Lung (tissue), 12 donors: ENCODE data around the gene CCDC14. TPM values are rescaled to one million over a fixed set of nuclear protein-coding genes. Genes with fewer than 3 reads are reported as not detected.
"Not testable (repeated sequence)": the region's sequence is repeated elsewhere in the genome, so short reads cannot be mapped to it uniquely, and the experiment has no call there.

Source experiments
- ATAC-seq: fragments of 200-7000 bp; cut with Tn5 transposase; one replicate; pipeline ENCODE4 v1.9.1; 2020; ENCODE audit warnings: moderate number of reproducible peaks; ENCODE audit not compliant: insufficient read depth, low FRiP score
- DNase-seq, 3 donors: peaks; one replicate each; pipeline ENCODE4 v3.0.0-alpha.2; 2013 to 2017
- H3K27ac ChIP-seq, 2 donors: one replicate each; pipeline ENCODE4 v1.5.1; 2013; ENCODE audit warnings: mild to moderate bottlenecking in 2 of 2, moderate library complexity in 2 of 2, control low read depth in 1 of 2, inconsistent platforms in 1 of 2, low read depth in 1 of 2, low read length in 1 of 2
- H3K27me3 ChIP-seq, 3 donors: one replicate each; pipeline ENCODE4 v1.5.1; 2013; ENCODE audit warnings: low read length in 2 of 3; ENCODE audit not compliant: control insufficient read depth in 3 of 3, insufficient read depth in 3 of 3
- H3K36me3 ChIP-seq, 4 donors: one replicate each; pipeline ENCODE4 v1.5.1; 2013; ENCODE audit warnings: low read length in 4 of 4, mild to moderate bottlenecking in 1 of 4, moderate library complexity in 1 of 4; ENCODE audit not compliant: control insufficient read depth in 4 of 4, insufficient read depth in 4 of 4
- H3K4me1 ChIP-seq, 5 donors: one replicate each; pipeline ENCODE4 v1.5.1; 2013; ENCODE audit warnings: low read length in 5 of 5, mild to moderate bottlenecking in 2 of 5, moderate library complexity in 1 of 5; ENCODE audit not compliant: control insufficient read depth in 5 of 5, insufficient read depth in 5 of 5
- H3K4me3 ChIP-seq: one replicate; pipeline ENCODE4 v1.5.1; 2013; ENCODE audit warnings: mild to moderate bottlenecking, control low read depth, moderate library complexity
- H3K9ac ChIP-seq, 2 donors: one replicate each; pipeline ENCODE4 v1.5.1; 2013; ENCODE audit warnings: low read length in 2 of 2, control low read depth in 1 of 2; ENCODE audit not compliant: insufficient read depth in 1 of 2
- H3K9me3 ChIP-seq, 4 donors: one replicate each; pipeline ENCODE4 v1.5.1; 2013; ENCODE audit warnings: low read length in 3 of 4, mild to moderate bottlenecking in 1 of 4, moderate library complexity in 1 of 4; ENCODE audit not compliant: control insufficient read depth in 4 of 4, insufficient read depth in 3 of 4
- WGBS, 2 donors: extraction: QIAGEN DNeasy Blood & Tissue Kit; methylation state at CpG; one replicate each; pipeline ENCODE4 v1.1.7; 2013; 5-methylcytosine and 5-hydroxymethylcytosine counted together
- polyA plus RNA-seq, 2 donors: library from polyadenylated mRNA; stranded (reverse); fragments of 200-250 nt; gene quantifications; one replicate each; pipeline ENCODE4 v1.2.1, GENCODE V29; 2013
- total RNA-seq, 2 donors: library from RNA; depleted of rRNA in 1 of 2; stranded (reverse); fragments of >200 nt in 1 of 2; gene quantifications; one replicate each; pipeline ENCODE4 v1.2.1, GENCODE V29; 2014 to 2021
- TF ChIP-seq, protein P1 (sequence below): IDR thresholded peaks from 2 replicates; pipeline ENCODE4 v1.5.1; 2012; ENCODE audit warnings: mild to moderate bottlenecking; ENCODE audit errors: control extremely low read depth, extremely low read depth
- donor health status: control.
- donor health status: control.
- donor health status: Bipolar disorder and iron deficiency.
- donor health status: healthy.
- donor health status: DM: yes; HTN: yes; CAD: no.

Gene CCDC14
- total and polyA plus RNA-seq, 4 donors, result 12.5 to 121 (median 36.6) TPM

DNA sequence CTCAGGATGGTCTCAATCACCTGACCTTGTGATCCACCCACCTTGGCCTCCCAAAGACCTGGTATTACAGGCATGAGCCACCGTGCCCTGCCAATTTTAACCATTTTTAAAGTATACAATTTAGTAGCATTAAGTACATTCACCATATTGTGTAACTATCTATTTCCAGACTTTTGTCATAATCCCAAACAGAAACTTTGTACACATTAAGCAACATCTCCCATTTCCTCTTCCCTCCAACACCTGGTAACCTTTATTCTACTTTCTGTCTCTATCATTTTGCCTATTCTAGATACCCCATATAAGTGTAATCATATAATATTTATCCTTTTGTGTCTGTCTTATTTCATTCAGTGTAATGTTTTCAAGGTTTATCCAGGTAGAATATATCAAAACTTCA, 68.0 kb downstream of the CCDC14 start:
- no peaks in the 10 kb centered on the region for H3K36me3 ChIP-seq
- no peak overlapping the region for H3K27ac ChIP-seq
- DNase-seq (no peak), ATAC-seq (no peak)
- TF ChIP-seq, protein P1, sequence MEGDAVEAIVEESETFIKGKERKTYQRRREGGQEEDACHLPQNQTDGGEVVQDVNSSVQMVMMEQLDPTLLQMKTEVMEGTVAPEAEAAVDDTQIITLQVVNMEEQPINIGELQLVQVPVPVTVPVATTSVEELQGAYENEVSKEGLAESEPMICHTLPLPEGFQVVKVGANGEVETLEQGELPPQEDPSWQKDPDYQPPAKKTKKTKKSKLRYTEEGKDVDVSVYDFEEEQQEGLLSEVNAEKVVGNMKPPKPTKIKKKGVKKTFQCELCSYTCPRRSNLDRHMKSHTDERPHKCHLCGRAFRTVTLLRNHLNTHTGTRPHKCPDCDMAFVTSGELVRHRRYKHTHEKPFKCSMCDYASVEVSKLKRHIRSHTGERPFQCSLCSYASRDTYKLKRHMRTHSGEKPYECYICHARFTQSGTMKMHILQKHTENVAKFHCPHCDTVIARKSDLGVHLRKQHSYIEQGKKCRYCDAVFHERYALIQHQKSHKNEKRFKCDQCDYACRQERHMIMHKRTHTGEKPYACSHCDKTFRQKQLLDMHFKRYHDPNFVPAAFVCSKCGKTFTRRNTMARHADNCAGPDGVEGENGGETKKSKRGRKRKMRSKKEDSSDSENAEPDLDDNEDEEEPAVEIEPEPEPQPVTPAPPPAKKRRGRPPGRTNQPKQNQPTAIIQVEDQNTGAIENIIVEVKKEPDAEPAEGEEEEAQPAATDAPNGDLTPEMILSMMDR, result no peak
- 88 to 94% methylated on average over 1 of the region's 1 CpG for WGBS, 2 donors
- H3K9me3 ChIP-seq, result peaks cover 0 to 13% (median 0%) of the 10 kb centered on the region in 4 donors
- no peaks in the 10 kb centered on the region for H3K27me3 ChIP-seq
- H3K9ac ChIP-seq, result no peak overlapping the region
- H3K4me1 ChIP-seq, result no peaks in the 10 kb centered on the region
- H3K4me3 ChIP-seq, result no peak overlapping the region

DNA sequence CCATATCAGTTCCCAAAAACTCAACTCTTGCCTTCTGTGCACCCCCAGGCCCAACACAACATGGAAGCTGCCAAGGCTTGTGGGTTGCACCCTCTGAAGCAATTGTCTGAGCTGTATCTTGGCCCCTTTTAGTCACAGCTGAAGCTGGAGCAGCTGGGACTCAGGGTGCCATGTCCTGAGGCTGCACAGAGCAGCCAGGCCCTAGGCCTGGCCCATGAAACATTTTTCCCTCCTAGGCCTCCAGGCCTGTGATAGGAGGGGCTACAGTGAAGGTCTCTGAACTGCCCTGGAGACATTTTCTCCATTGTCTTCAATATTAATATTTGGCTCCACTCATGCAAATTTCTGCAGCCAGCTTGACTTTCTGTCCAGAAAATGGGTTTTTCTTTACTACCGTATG, 68.8 kb downstream of the CCDC14 start:
- DNase-seq, result no peak

GRCh38 chr3:123890991-123891390, 70.0 kb downstream of the CCDC14 start:
- H3K27ac ChIP-seq, ATAC-seq, DNase-seq, H3K36me3 ChIP-seq, H3K27me3 ChIP-seq, H3K4me1 ChIP-seq, H3K9ac ChIP-seq, H3K4me3 ChIP-seq: not testable (repeated sequence)
- H3K9me3 ChIP-seq, result peaks cover 0 to 13% (median 0%) of the 10 kb centered on the region in 4 donors
- whole genome bisulfite sequencing, 2 donors, result 50 to 66% methylated on average over 1 of the region's 1 CpG

More for the DNA sequence above, 68.8 kb downstream of the CCDC14 start:
- WGBS, 2 donors, result 0% methylated on average over 1 of the region's 1 CpG
- no peak for ATAC-seq
- Histone ChIP-seq H3K36me3 (no peaks in the 10 kb centered on the region), H3K9ac (no peak overlapping the region), H3K9me3 (peaks cover 0 to 13% (median 0%) of the 10 kb centered on the region in 4 donors), H3K4me1 (no peaks in the 10 kb centered on the region), H3K27me3 (no peaks in the 10 kb centered on the region), H3K4me3 (no peak overlapping the region), H3K27ac (no peak overlapping the region)
- TF ChIP-seq, protein P1, result no peak

DNA sequence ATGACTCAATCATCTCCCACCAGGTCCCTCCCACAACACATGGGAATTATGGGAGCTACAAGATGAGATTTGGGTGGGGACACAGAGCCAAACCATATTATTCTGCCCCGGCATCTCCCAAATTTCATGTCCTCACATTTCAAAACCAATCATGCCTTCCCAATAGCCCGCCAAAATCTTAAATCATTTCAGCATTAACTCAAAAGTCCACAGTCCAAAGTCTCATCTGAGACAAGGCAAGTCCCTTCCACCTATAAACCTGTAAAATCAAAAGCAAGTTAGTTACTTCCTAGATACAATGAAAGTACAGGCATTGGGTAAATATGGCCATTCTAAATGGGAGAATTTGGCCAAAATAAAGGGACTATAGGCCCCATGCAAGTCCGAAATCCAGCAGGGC, 70.9 kb downstream of the CCDC14 start:
- not testable (repeated sequence) for DNase-seq, ATAC-seq, H3K36me3 ChIP-seq, H3K27ac ChIP-seq, H3K9ac ChIP-seq, H3K4me3 ChIP-seq, H3K27me3 ChIP-seq, H3K4me1 ChIP-seq
- WGBS, 2 donors, result 96% methylated on average over 3 of the region's 3 CpGs
- peaks cover 0 to 13% (median 0%) of the 10 kb centered on the region in 4 donors for H3K9me3 ChIP-seq

DNA sequence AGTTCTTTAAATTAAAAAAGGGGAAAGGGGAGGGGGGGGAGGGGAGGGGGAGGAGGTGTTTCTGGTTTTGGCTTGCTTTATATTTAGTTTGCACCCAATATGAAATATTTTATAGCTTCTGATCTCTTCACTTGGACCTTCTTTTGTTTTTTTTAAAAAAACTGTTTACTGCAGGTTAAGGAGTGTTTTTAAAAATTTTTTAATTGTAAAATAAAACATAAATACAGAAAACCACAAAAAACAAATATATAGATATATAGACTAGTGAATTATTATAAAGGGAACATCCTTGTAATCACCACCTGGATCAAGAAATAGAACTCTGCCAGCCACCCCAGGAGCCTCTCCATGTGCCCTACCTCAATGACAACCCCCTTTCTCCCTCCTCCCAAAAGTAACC, 76.0 kb downstream of the CCDC14 start:
- no peak overlapping the region for H3K27ac ChIP-seq
- DNase-seq (no peak), ATAC-seq (no peak)
- H3K36me3 ChIP-seq, result no peaks in the 10 kb centered on the region
- TF ChIP-seq, protein P1, result no peak
- no peaks in the 10 kb centered on the region for H3K27me3 ChIP-seq
- H3K9me3 ChIP-seq, result no peaks in the 10 kb centered on the region
- no peak overlapping the region for H3K9ac ChIP-seq
- H3K4me3 ChIP-seq, result no peak overlapping the region
- H3K4me1 ChIP-seq, result peaks cover 0 to 22% (median 6%) of the 10 kb centered on the region in 5 donors
